ENCODE data around the gene EPB41L1.

Gene EPB41L1

GRCh38 chr20:36155991-36156390 is 1.5 kb downstream of the EPB41L1 start:
- no peak for TF ChIP-seq CTCF (IDR thresholded peaks at IDR 0.05; ENCODE audit: control extremely low read depth, extremely low read depth, low read depth, missing control alignments)
- no peak for DNase-seq (ENCODE audit: extremely low spot score)
- POLR2A ChIA-PET = no interaction called here
- CTCF ChIA-PET = interaction anchor here (0.8 to 6.1 kb wide), 33 partner anchors 9 to 599 kb away, joined by 3 to 69 read pairs (median 4); no protein-coding TSS in a partner anchor

GRCh38 chr20:36157610-36158009 is 3.1 kb downstream of the EPB41L1 start:
- no peak for DNase-seq (ENCODE audit: extremely low spot score)
- ChIA-PET POLR2A (no interaction called here), CTCF (interaction anchor here (0.8 to 6.1 kb wide), 14 partner anchors 12 to 282 kb away, joined by 3 to 69 read pairs (median 4); partner anchors contain the start of gene SCAND1)
- TF ChIP-seq CTCF (IDR thresholded peaks at IDR 0.05; ENCODE audit: control extremely low read depth, extremely low read depth, low read depth, missing control alignments) = no peak

- CTCF ChIA-PET = interaction anchor here (0.8 to 6.1 kb wide), 14 partner anchors 12 to 281 kb away, joined by 3 to 69 read pairs (median 4); partner anchors contain the start of gene SCAND1
- no peak for TF ChIP-seq CTCF (IDR thresholded peaks at IDR 0.05; ENCODE audit: control extremely low read depth, extremely low read depth, low read depth, missing control alignments)
- POLR2A ChIA-PET = no interaction called here
- DNase-seq (ENCODE audit: extremely low spot score) = no peak
Measured at GRCh38 chr20:36158160-36158741, 3.7 kb downstream of the EPB41L1 start.

- no peak for TF ChIP-seq CTCF (IDR thresholded peaks at IDR 0.05; ENCODE audit: control extremely low read depth, extremely low read depth, low read depth, missing control alignments)
- DNase-seq (ENCODE audit: extremely low spot score) = no peak
- ChIA-PET CTCF (interaction anchor here (1.2 to 6.1 kb wide), 3 partner anchors 14 to 41 kb away, joined by 5 to 69 read pairs (median 67); no protein-coding TSS in a partner anchor), POLR2A (no interaction called here)
Measured at GRCh38 chr20:36159833-36160232, 5.3 kb downstream of the EPB41L1 start.

- POLR2A ChIA-PET = interaction anchor here (0.6 kb wide), 2 partner anchors 125 to 411 kb away, joined by 3 to 6 read pairs; partner anchors contain the start of gene TGIF2
- CTCF ChIA-PET = interaction anchor here (0.9 to 2.2 kb wide), 2 partner anchors 24 to 37 kb away, joined by 3 to 13 read pairs; no protein-coding TSS in a partner anchor
- DNase-seq (ENCODE audit: extremely low spot score) = no peak
- TF ChIP-seq CTCF (IDR thresholded peaks at IDR 0.05; ENCODE audit: control extremely low read depth, extremely low read depth, low read depth, missing control alignments) = no peak
Measured at GRCh38 chr20:36162272-36162966, 7.9 kb downstream of the EPB41L1 start.

- no peak for TF ChIP-seq CTCF (IDR thresholded peaks at IDR 0.05; ENCODE audit: control extremely low read depth, extremely low read depth, low read depth, missing control alignments)
- ChIA-PET POLR2A (no interaction called here), CTCF (interaction anchor here (0.8 to 1.2 kb wide), 4 partner anchors 9 to 32 kb away, joined by 3 read pairs; no protein-coding TSS in a partner anchor)
- no peak for DNase-seq (ENCODE audit: extremely low spot score)
Measured at GRCh38 chr20:36167902-36168503, 13.5 kb downstream of the EPB41L1 start.

All from GM10248 (cell line).